Osteoblast (primary cell): Measurements from ENCODE around the gene SCMH1. TPM values are rescaled to one million over a fixed set of nuclear protein-coding genes. Genes with fewer than 3 reads are reported as not detected.

ENCODE experiments used
- DNase-seq: peaks from one replicate; pipeline ENCODE4 v3.0.0; 2011; ENCODE audit warnings: low spot score, mixed read lengths; ENCODE audit not compliant: insufficient read length; ENCODE audit errors: missing footprints
- H2AFZ ChIP-seq: 2 replicates; pipeline ENCODE4 v1.6.0; 2011; ENCODE audit warnings: mild to moderate bottlenecking, low read length
- H3K27ac ChIP-seq: 2 replicates; pipeline ENCODE4 v1.5.1; 2011; ENCODE audit warnings: mild to moderate bottlenecking, low read depth, low read length, moderate library complexity
- H3K27me3 ChIP-seq: 2 replicates; pipeline ENCODE4 v1.6.0; 2012; ENCODE audit warnings: mild to moderate bottlenecking, control low read depth, inconsistent platforms, low read length, moderate library complexity; ENCODE audit not compliant: insufficient read depth
- H3K36me3 ChIP-seq: 2 replicates; pipeline ENCODE4 v1.5.1; 2011; ENCODE audit warnings: mild to moderate bottlenecking, low read length, control low read depth, moderate library complexity; ENCODE audit not compliant: insufficient read depth
- H3K4me1 ChIP-seq: 2 replicates; pipeline ENCODE4 v1.5.1; 2011; ENCODE audit warnings: mild to moderate bottlenecking, low read length, control low read depth, moderate library complexity; ENCODE audit not compliant: insufficient read depth
- H3K4me2 ChIP-seq: 2 replicates; pipeline ENCODE4 v1.6.0; 2011; ENCODE audit warnings: mild to moderate bottlenecking, low read length; ENCODE audit not compliant: insufficient read depth
- H3K4me3 ChIP-seq: fragments of 200-600 bp; sonication (generic); 3 replicates; pipeline ENCODE4 v1.5.1; 2012; ENCODE audit warnings: mild to moderate bottlenecking, low read length, inconsistent platforms; ENCODE audit not compliant: insufficient read depth
- H3K79me2 ChIP-seq: 2 replicates; pipeline ENCODE4 v1.6.0; 2012; ENCODE audit warnings: mild to moderate bottlenecking, low read length, control low read depth, inconsistent platforms; ENCODE audit not compliant: insufficient read depth
- H3K9me3 ChIP-seq: 2 replicates; pipeline ENCODE4 v1.5.1; 2011; ENCODE audit warnings: low read depth, low read length, control low read depth
- H4K20me1 ChIP-seq: 2 replicates; pipeline ENCODE4 v1.6.0; 2012; ENCODE audit warnings: mild to moderate bottlenecking, low read length, control low read depth; ENCODE audit not compliant: insufficient read depth
- total RNA-seq: library from RNA; depleted of rRNA; stranded (reverse); fragments of >200 nt; gene quantifications from 2 replicates; pipeline ENCODE4 v1.2.3, GENCODE V29; 2012
- TF ChIP-seq, protein P1 (sequence below): IDR thresholded peaks from 2 replicates; pipeline ENCODE4 v1.5.1; 2011; ENCODE audit warnings: mild to moderate bottlenecking, low read depth, low read length, moderate library complexity; ENCODE audit errors: extremely low read depth

Gene SCMH1
- total RNA-seq, 1 donor = 33.7 TPM

GRCh38 chr1:41281334-41281733 lies 39.2 kb upstream of the SCMH1 start:
- Histone ChIP-seq H3K4me3 (no peak overlapping the region), H4K20me1 (peaks cover 6% of the 10 kb centered on the region), H2AFZ (no peak overlapping the region), H3K4me1 (peaks cover 3% of the 10 kb centered on the region), H3K27ac (no peak overlapping the region), H3K79me2 (no peaks in the 10 kb centered on the region), H3K36me3 (no peaks in the 10 kb centered on the region), H3K4me2 (no peak overlapping the region), H3K27me3 (peaks cover 10% of the 10 kb centered on the region), H3K9me3 (no peaks in the 10 kb centered on the region)
- DNase-seq = peak; percentile 38
- TF ChIP-seq, protein P1, sequence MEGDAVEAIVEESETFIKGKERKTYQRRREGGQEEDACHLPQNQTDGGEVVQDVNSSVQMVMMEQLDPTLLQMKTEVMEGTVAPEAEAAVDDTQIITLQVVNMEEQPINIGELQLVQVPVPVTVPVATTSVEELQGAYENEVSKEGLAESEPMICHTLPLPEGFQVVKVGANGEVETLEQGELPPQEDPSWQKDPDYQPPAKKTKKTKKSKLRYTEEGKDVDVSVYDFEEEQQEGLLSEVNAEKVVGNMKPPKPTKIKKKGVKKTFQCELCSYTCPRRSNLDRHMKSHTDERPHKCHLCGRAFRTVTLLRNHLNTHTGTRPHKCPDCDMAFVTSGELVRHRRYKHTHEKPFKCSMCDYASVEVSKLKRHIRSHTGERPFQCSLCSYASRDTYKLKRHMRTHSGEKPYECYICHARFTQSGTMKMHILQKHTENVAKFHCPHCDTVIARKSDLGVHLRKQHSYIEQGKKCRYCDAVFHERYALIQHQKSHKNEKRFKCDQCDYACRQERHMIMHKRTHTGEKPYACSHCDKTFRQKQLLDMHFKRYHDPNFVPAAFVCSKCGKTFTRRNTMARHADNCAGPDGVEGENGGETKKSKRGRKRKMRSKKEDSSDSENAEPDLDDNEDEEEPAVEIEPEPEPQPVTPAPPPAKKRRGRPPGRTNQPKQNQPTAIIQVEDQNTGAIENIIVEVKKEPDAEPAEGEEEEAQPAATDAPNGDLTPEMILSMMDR = no peak

- Histone ChIP-seq H3K27ac (no peak overlapping the region), H3K9me3 (no peaks in the 10 kb centered on the region), H3K79me2 (no peaks in the 10 kb centered on the region), H3K4me2 (no peak overlapping the region), H3K27me3 (peaks cover 10% of the 10 kb centered on the region), H4K20me1 (peaks cover 6% of the 10 kb centered on the region), H3K4me3 (no peak overlapping the region), H2AFZ (no peak overlapping the region), H3K4me1 (peaks cover 3% of the 10 kb centered on the region), H3K36me3 (no peaks in the 10 kb centered on the region)
- TF ChIP-seq, protein P1 = no peak
- DNase-seq = no peak
Observed at GRCh38 chr1:41280202-41281032, 38.3 kb upstream of the SCMH1 start.

GRCh38 chr1:41278076-41278475 lies 36.0 kb upstream of the SCMH1 start:
- Histone ChIP-seq H3K9me3 (no peaks in the 10 kb centered on the region), H3K36me3 (no peaks in the 10 kb centered on the region), H3K4me3 (no peak overlapping the region), H3K79me2 (no peaks in the 10 kb centered on the region), H3K4me2 (no peak overlapping the region), H3K4me1 (peaks cover 3% of the 10 kb centered on the region), H3K27ac (no peak overlapping the region), H3K27me3 (peaks cover 10% of the 10 kb centered on the region), H4K20me1 (peaks cover 6% of the 10 kb centered on the region), H2AFZ (no peak overlapping the region)
- TF ChIP-seq, protein P1 = no peak
- no peak for DNase-seq

- Histone ChIP-seq H3K27ac (no peak overlapping the region), H3K9me3 (no peaks in the 10 kb centered on the region), H3K27me3 (peaks cover 10% of the 10 kb centered on the region), H3K4me1 (no peaks in the 10 kb centered on the region), H3K4me3 (no peak overlapping the region), H2AFZ (no peak overlapping the region), H4K20me1 (peaks cover 4% of the 10 kb centered on the region), H3K4me2 (no peak overlapping the region), H3K79me2 (no peaks in the 10 kb centered on the region), H3K36me3 (no peaks in the 10 kb centered on the region)
- DNase-seq = no peak
- TF ChIP-seq, protein P1 = no peak
Observed at GRCh38 chr1:41277371-41277975, 35.4 kb upstream of the SCMH1 start.
